CD8-positive, alpha-beta memory T cell (primary cell): ENCODE measurements around the gene B3GAT1. TPM values are rescaled to one million over a fixed set of nuclear protein-coding genes. Genes with fewer than 3 reads are reported as not detected.

Source experiments
- CTCF ChIA-PET: fragments of 350-600 bp; sonication (Branson Sonifier 250); formaldehyde crosslinking; loops from one replicate; lab custom pipeline; 2021; ENCODE audit warnings: antibody characterized with exemption; lab: Charles Lee
- POLR2A ChIA-PET: fragments of 350-600 bp; sonication (Branson Sonifier 250); formaldehyde crosslinking; loops from one replicate; lab custom pipeline; 2021; ENCODE audit warnings: antibody characterized with exemption; lab: Charles Lee
- DNase-seq, 5 donors: peaks; one replicate each; pipeline versions ENCODE4 v3.0.0 to v3.0.0-alpha.2; 2020 to 2022; ENCODE audit warnings: mixed read lengths in 1 of 5
- H3K27ac ChIP-seq: one replicate; pipeline ENCODE4 v1.7.0; 2013; ENCODE audit warnings: low read depth, mild to moderate bottlenecking, low read length, moderate library complexity
- H3K27me3 ChIP-seq: 2 replicates; pipeline ENCODE4 v1.7.0; 2013; ENCODE audit warnings: low read length, mild to moderate bottlenecking; ENCODE audit not compliant: insufficient read depth, poor library complexity, severe bottlenecking
- H3K36me3 ChIP-seq: 2 replicates; pipeline ENCODE4 v1.7.0; 2013; ENCODE audit warnings: mild to moderate bottlenecking, low read length, moderate library complexity; ENCODE audit not compliant: insufficient read depth
- H3K4me1 ChIP-seq: 2 replicates; pipeline ENCODE4 v1.7.0; 2013; ENCODE audit warnings: mild to moderate bottlenecking, low read length, moderate library complexity; ENCODE audit not compliant: insufficient read depth
- H3K4me3 ChIP-seq: 2 replicates; pipeline ENCODE4 v1.7.0; 2013; ENCODE audit warnings: mild to moderate bottlenecking, low read length
- H3K9me3 ChIP-seq: 2 replicates; pipeline ENCODE4 v1.7.0; 2013; ENCODE audit warnings: mild to moderate bottlenecking, low read length
- H3K27ac Mint-ChIP-seq, 8 donors: one replicate each; pipeline ENCODE4 v1.8.0; 2020 to 2021; ENCODE audit warnings: mixed read lengths in 8 of 8, mild to moderate bottlenecking in 6 of 8, inconsistent platforms in 3 of 8, moderate library complexity in 3 of 8
- H3K27me3 Mint-ChIP-seq, 2 donors: one replicate each; pipeline ENCODE4 v1.8.0; 2020 to 2021; ENCODE audit warnings: mixed read lengths in 2 of 2, mild to moderate bottlenecking in 1 of 2, moderate library complexity in 1 of 2
- H3K36me3 Mint-ChIP-seq, 3 donors: one replicate each; pipeline ENCODE4 v1.8.0; 2020 to 2021; ENCODE audit warnings: mixed read lengths in 3 of 3, inconsistent platforms in 1 of 3, mild to moderate bottlenecking in 1 of 3
- H3K4me1 Mint-ChIP-seq, 3 donors: one replicate each; pipeline ENCODE4 v1.8.0; 2020 to 2021; ENCODE audit warnings: mixed read lengths in 3 of 3, inconsistent platforms in 1 of 3, mild to moderate bottlenecking in 1 of 3
- H3K4me3 Mint-ChIP-seq, 7 donors: one replicate each; pipeline ENCODE4 v1.8.0; 2020 to 2021; ENCODE audit warnings: mixed read lengths in 7 of 7, mild to moderate bottlenecking in 6 of 7, moderate library complexity in 4 of 7, inconsistent platforms in 2 of 7
- H3K9me3 Mint-ChIP-seq, 5 donors: one replicate each; pipeline ENCODE4 v1.8.0; 2020 to 2022; ENCODE audit warnings: mixed read lengths in 5 of 5, mild to moderate bottlenecking in 3 of 5, moderate library complexity in 2 of 5, inconsistent platforms in 1 of 5
- polyA plus RNA-seq: library from polyadenylated mRNA; unstranded; fragments of 300-500 nt; fragmentation: Illumina TruSeq; gene quantifications from one replicate; pipeline ENCODE4 v1.2.3, GENCODE V29; 2021
- total RNA-seq, 2 experiments: library from RNA; stranded (reverse); gene quantifications; one replicate each; pipeline ENCODE4 v1.2.3, GENCODE V29; 2021

Gene B3GAT1
- total and polyA plus RNA-seq, 3 experiments from 2014 or later, result 0.07 to 0.44 (median 0.35) TPM

- Mint-ChIP-seq H3K9me3 (no peaks in the 10 kb centered on the region), H3K36me3 (no peaks in the 10 kb centered on the region), H3K27me3 (peaks cover 0 to 3% of the 10 kb centered on the region in 2 donors), H3K4me3 (no peak overlapping the region), H3K27ac (no peak overlapping the region), H3K4me1 (peaks cover 0 to 5% (median 3%) of the 10 kb centered on the region in 3 donors)
- no peak overlapping the region for H3K27ac ChIP-seq
- POLR2A ChIA-PET, result no interaction called here
- DNase-seq, result no peak
- H3K9me3 ChIP-seq, result no peaks in the 10 kb centered on the region
- no peaks in the 10 kb centered on the region for H3K27me3 ChIP-seq
- no peaks in the 10 kb centered on the region for H3K4me1 ChIP-seq
- CTCF ChIA-PET, result no interaction called here
- H3K36me3 ChIP-seq, result no peaks in the 10 kb centered on the region
- no peak overlapping the region for H3K4me3 ChIP-seq
Observed at GRCh38 chr11:134342572-134343340, 69.3 kb downstream of the B3GAT1 start.

- no peak for DNase-seq
- ChIA-PET POLR2A (no interaction called here), CTCF (no interaction called here)
- H3K4me1 Mint-ChIP-seq, result no peaks in the 10 kb centered on the region
- H3K36me3 Mint-ChIP-seq, result no peaks in the 10 kb centered on the region
- Histone ChIP-seq H3K9me3 (no peaks in the 10 kb centered on the region), H3K27ac (no peak overlapping the region), H3K36me3 (no peaks in the 10 kb centered on the region), H3K4me3 (no peak overlapping the region), H3K4me1 (no peaks in the 10 kb centered on the region), H3K27me3 (no peaks in the 10 kb centered on the region)
- no peaks in the 10 kb centered on the region for H3K9me3 Mint-ChIP-seq
- H3K4me3 Mint-ChIP-seq, result no peak overlapping the region
- H3K27me3 Mint-ChIP-seq, result peaks cover 0 to 3% of the 10 kb centered on the region in 2 donors
- H3K27ac Mint-ChIP-seq, result no peak overlapping the region
Observed at GRCh38 chr11:134341805-134342571, 70.1 kb downstream of the B3GAT1 start.

- peaks cover under 1 to 3% of the 10 kb centered on the region in 2 donors for H3K27me3 Mint-ChIP-seq
- Histone ChIP-seq H3K4me3 (no peak overlapping the region), H3K27ac (no peak overlapping the region), H3K9me3 (no peaks in the 10 kb centered on the region), H3K4me1 (no peaks in the 10 kb centered on the region), H3K36me3 (no peaks in the 10 kb centered on the region), H3K27me3 (no peaks in the 10 kb centered on the region)
- H3K9me3 Mint-ChIP-seq, result no peaks in the 10 kb centered on the region
- DNase-seq, result no peak
- no peaks in the 10 kb centered on the region for H3K36me3 Mint-ChIP-seq
- no peak overlapping the region for H3K27ac Mint-ChIP-seq
- ChIA-PET CTCF (no interaction called here), POLR2A (no interaction called here)
- H3K4me1 Mint-ChIP-seq, result no peaks in the 10 kb centered on the region
- no peak overlapping the region for H3K4me3 Mint-ChIP-seq
Observed at GRCh38 chr11:134340354-134340964, 71.6 kb downstream of the B3GAT1 start.

GRCh38 chr11:134339756-134340155 lies 72.3 kb downstream of the B3GAT1 start:
- Histone ChIP-seq H3K4me1 (no peaks in the 10 kb centered on the region), H3K9me3 (no peaks in the 10 kb centered on the region), H3K27me3 (no peaks in the 10 kb centered on the region), H3K36me3 (no peaks in the 10 kb centered on the region), H3K4me3 (no peak overlapping the region), H3K27ac (no peak overlapping the region)
- peak overlapping the region in 1 of 8 donors; percentile 67 for H3K27ac Mint-ChIP-seq
- peaks cover 4% of the 10 kb centered on the region in 2 donors for H3K27me3 Mint-ChIP-seq
- H3K36me3 Mint-ChIP-seq, result no peaks in the 10 kb centered on the region
- DNase-seq, result no peak
- CTCF ChIA-PET, result no interaction called here
- POLR2A ChIA-PET, result no interaction called here
- no peak overlapping the region for H3K4me3 Mint-ChIP-seq
- no peaks in the 10 kb centered on the region for H3K9me3 Mint-ChIP-seq
- H3K4me1 Mint-ChIP-seq, result no peaks in the 10 kb centered on the region

GRCh38 chr11:134338654-134339053 lies 73.4 kb downstream of the B3GAT1 start:
- ChIA-PET CTCF (no interaction called here), POLR2A (no interaction called here)
- Histone ChIP-seq H3K4me1 (no peaks in the 10 kb centered on the region), H3K9me3 (no peaks in the 10 kb centered on the region), H3K27ac (no peak overlapping the region), H3K27me3 (no peaks in the 10 kb centered on the region), H3K36me3 (no peaks in the 10 kb centered on the region), H3K4me3 (no peak overlapping the region)
- Mint-ChIP-seq H3K4me1 (no peaks in the 10 kb centered on the region), H3K27ac (no peak overlapping the region), H3K9me3 (no peaks in the 10 kb centered on the region), H3K27me3 (peaks cover 4 to 9% of the 10 kb centered on the region in 2 donors), H3K36me3 (no peaks in the 10 kb centered on the region), H3K4me3 (no peak overlapping the region)
- DNase-seq, result no peak

DNA sequence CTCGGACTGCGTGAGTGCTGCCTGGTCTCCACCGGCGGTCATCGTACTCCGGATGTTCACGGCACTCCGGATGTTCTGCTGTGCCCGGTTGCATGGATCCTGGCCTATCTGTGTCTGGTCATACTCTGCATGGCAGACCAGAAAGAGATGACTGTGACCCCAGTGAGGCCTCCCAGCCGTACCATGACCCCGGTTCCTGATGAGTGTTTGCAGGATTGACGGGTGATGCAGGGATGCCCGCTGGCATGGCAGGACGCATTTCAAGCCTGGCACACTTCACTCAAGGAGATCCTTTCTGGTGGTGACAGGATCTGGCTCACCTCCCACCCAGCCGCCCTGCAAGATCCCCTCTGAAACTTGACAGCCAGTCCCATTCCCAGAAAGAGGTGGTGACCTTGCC lies 74.0 kb downstream of the B3GAT1 start:
- Histone ChIP-seq H3K4me1 (peaks cover under 1% of the 10 kb centered on the region), H3K27me3 (no peaks in the 10 kb centered on the region), H3K9me3 (no peaks in the 10 kb centered on the region), H3K27ac (no peak overlapping the region), H3K36me3 (no peaks in the 10 kb centered on the region), H3K4me3 (no peak overlapping the region)
- peaks cover 0 to 2% (median 0%) of the 10 kb centered on the region in 3 donors for H3K4me1 Mint-ChIP-seq
- DNase-seq, result no peak
- no peaks in the 10 kb centered on the region for H3K36me3 Mint-ChIP-seq
- no peak overlapping the region for H3K4me3 Mint-ChIP-seq
- POLR2A ChIA-PET, result no interaction called here
- H3K9me3 Mint-ChIP-seq, result no peaks in the 10 kb centered on the region
- H3K27me3 Mint-ChIP-seq, result peaks cover 4 to 13% of the 10 kb centered on the region in 2 donors
- CTCF ChIA-PET, result no interaction called here
- H3K27ac Mint-ChIP-seq, result no peak overlapping the region

DNA sequence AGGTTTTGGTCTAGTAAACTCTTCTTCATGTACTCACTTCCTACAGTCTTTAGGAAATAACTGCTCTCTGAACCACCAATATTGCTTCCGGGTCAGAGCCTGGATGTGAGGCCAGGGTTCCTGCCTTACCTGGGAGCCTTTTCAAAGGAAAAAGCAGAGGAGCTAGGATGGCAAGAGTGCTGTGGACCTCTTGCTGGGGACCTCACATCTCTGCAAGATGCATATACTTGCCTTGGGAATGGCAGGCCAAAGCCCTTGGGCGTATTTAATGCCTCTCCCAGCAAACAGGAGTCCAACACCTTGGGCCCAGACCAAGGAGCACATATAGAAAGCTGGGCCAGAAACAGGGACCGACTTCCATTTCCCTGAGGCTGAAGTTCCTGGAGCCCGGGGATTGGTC lies 75.0 kb downstream of the B3GAT1 start:
- H3K36me3 Mint-ChIP-seq, result no peaks in the 10 kb centered on the region
- H3K27ac ChIP-seq, result no peak overlapping the region
- no peak for DNase-seq
- no peaks in the 10 kb centered on the region for H3K36me3 ChIP-seq
- no peak overlapping the region for H3K27ac Mint-ChIP-seq
- H3K9me3 Mint-ChIP-seq, result no peaks in the 10 kb centered on the region
- ChIA-PET CTCF (no interaction called here), POLR2A (no interaction called here)
- peaks cover 4 to 17% of the 10 kb centered on the region in 2 donors for H3K27me3 Mint-ChIP-seq
- no peak overlapping the region for H3K4me3 ChIP-seq
- no peaks in the 10 kb centered on the region for H3K27me3 ChIP-seq
- H3K4me1 ChIP-seq, result peaks cover 8% of the 10 kb centered on the region
- peaks cover 6 to 9% (median 8%) of the 10 kb centered on the region in 3 donors for H3K4me1 Mint-ChIP-seq
- no peak overlapping the region for H3K4me3 Mint-ChIP-seq
- H3K9me3 ChIP-seq, result no peaks in the 10 kb centered on the region
